Stimulated activated CD4-positive, alpha-beta T cell treated with anti-CD3 and anti-CD28 coated beads, TNF-alpha, amount 100 ng/mL, for 4 hours (primary cell): Measurements from ENCODE around the gene PHACTR2.

Source experiments
- DNase-seq, 3 experiments: peaks; one replicate each; pipeline ENCODE4 v3.0.0-alpha.2; 2020; ENCODE audit warnings: low read depth in 3 of 3

The PHACTR2 gene

GRCh38 chr6:143742070-143742954 is 64.5 kb downstream of the PHACTR2 start:
- no peak for DNase-seq

- no peak for DNase-seq
Observed at GRCh38 chr6:143742955-143743255, 65.1 kb downstream of the PHACTR2 start.

GRCh38 chr6:143743301-143744166 is 65.8 kb downstream of the PHACTR2 start:
- DNase-seq = no peak

GRCh38 chr6:143744551-143745165 is 66.9 kb downstream of the PHACTR2 start:
- DNase-seq = no peak

- no peak for DNase-seq
Observed at GRCh38 chr6:143745166-143746133, 67.7 kb downstream of the PHACTR2 start.

GRCh38 chr6:143746202-143747119 is 68.7 kb downstream of the PHACTR2 start:
- DNase-seq = no peak

- DNase-seq = no peak
Observed at GRCh38 chr6:143747347-143747842, 69.6 kb downstream of the PHACTR2 start.

- no peak for DNase-seq
Observed at GRCh38 chr6:143749891-143750290, 72.1 kb downstream of the PHACTR2 start.

GRCh38 chr6:143750877-143751276 is 73.1 kb downstream of the PHACTR2 start:
- no peak for DNase-seq

- no peak for DNase-seq
Observed at GRCh38 chr6:143752459-143752858, 74.7 kb downstream of the PHACTR2 start.

GRCh38 chr6:143753678-143754077 is 75.9 kb downstream of the PHACTR2 start:
- DNase-seq = no peak

GRCh38 chr6:143754204-143754603 is 76.4 kb downstream of the PHACTR2 start:
- no peak for DNase-seq

- no peak for DNase-seq
Observed at GRCh38 chr6:143755301-143755744, 77.6 kb downstream of the PHACTR2 start.

GRCh38 chr6:143757346-143757832 is 79.6 kb downstream of the PHACTR2 start:
- DNase-seq = no peak

- DNase-seq = no peak
Observed at GRCh38 chr6:143758551-143758950, 80.8 kb downstream of the PHACTR2 start.

GRCh38 chr6:143759666-143760065 is 81.9 kb downstream of the PHACTR2 start:
- no peak for DNase-seq

- DNase-seq = no peak
Observed at GRCh38 chr6:143761074-143761473, 83.3 kb downstream of the PHACTR2 start.

GRCh38 chr6:143762126-143762525 is 84.4 kb downstream of the PHACTR2 start:
- no peak for DNase-seq

- DNase-seq = no peak
Observed at GRCh38 chr6:143765422-143766184, 87.8 kb downstream of the PHACTR2 start.
